GM12874 (cell line): ENCODE measurements around the gene SCAMP1.

Experiments
- CTCF ChIP-seq: IDR thresholded peaks from 2 replicates; pipeline ENCODE4 v1.5.1; 2011; ENCODE audit warnings: low read depth, mild to moderate bottlenecking, control low read depth, low read length, moderate library complexity; ENCODE audit not compliant: insufficient read depth

SCAMP1 gene

GRCh38 chr5:78411586-78411985 lies 51.2 kb downstream of the SCAMP1 start:
- TF ChIP-seq CTCF, result no peak

GRCh38 chr5:78416677-78417425 lies 56.4 kb downstream of the SCAMP1 start:
- no peak for TF ChIP-seq CTCF

GRCh38 chr5:78419396-78419795 lies 59.0 kb downstream of the SCAMP1 start:
- no peak for TF ChIP-seq CTCF

GRCh38 chr5:78420548-78420947 lies 60.1 kb downstream of the SCAMP1 start:
- TF ChIP-seq CTCF, result no peak

- TF ChIP-seq CTCF, result no peak
Observed at GRCh38 chr5:78424665-78425064, 64.2 kb downstream of the SCAMP1 start.

GRCh38 chr5:78429332-78429980 lies 69.0 kb downstream of the SCAMP1 start:
- no peak for TF ChIP-seq CTCF

- TF ChIP-seq CTCF, result no peak
Observed at GRCh38 chr5:78430866-78431265, 70.4 kb downstream of the SCAMP1 start.
